ENCODE measurements around the gene CNN2. TPM values are rescaled to one million over a fixed set of nuclear protein-coding genes. Genes with fewer than 3 reads are reported as not detected.

The CNN2 gene
- total and polyA plus RNA-seq, 2 of the 13 experiments (the other 11 are each of a cell fraction or from before 2014, with no cell fraction given): 63.6 to 70.0 TPM

- TF ChIP-seq ZNF652 (CRISPR knock-in tag; IDR thresholded peaks at IDR 0.05; ENCODE audit: borderline replicate concordance, low read depth): no peak
- no peak for TF ChIP-seq EZH2 (conservative IDR thresholded peaks at IDR 0.05; ENCODE audit: low read depth, low read length)
- TF ChIP-seq NFKBIZ (CRISPR knock-in tag; IDR thresholded peaks at IDR 0.05): no peak
- TF ChIP-seq ZHX2 (IDR thresholded peaks at IDR 0.05; ENCODE audit: low read depth): peak; percentile 41; the same call in 1 of the 2 replicates
- TF ChIP-seq ZHX2 (CRISPR knock-in tag; IDR thresholded peaks at IDR 0.05; ENCODE audit: borderline replicate concordance): no peak
- TF ChIP-seq ZNF746 (CRISPR knock-in tag; IDR thresholded peaks at IDR 0.05): no peak
- no peak for TF ChIP-seq ZNF678 (CRISPR knock-in tag; IDR thresholded peaks at IDR 0.05)
- TF ChIP-seq ZNF644 (CRISPR knock-in tag; IDR thresholded peaks at IDR 0.05; ENCODE audit: low read depth): no peak
- TF ChIP-seq GABPB1 (CRISPR knock-in tag; IDR thresholded peaks at IDR 0.05): 0 out of 2 replicates have a peak, but pooled peaks have one; percentile 19
- no peak for TF ChIP-seq CERS6 (CRISPR knock-in tag; IDR thresholded peaks at IDR 0.05)
- TF ChIP-seq PPARG (CRISPR knock-in tag; conservative IDR thresholded peaks at IDR 0.05): no peak
- no peak for TF ChIP-seq PRPF4 (IDR thresholded peaks at IDR 0.05; ENCODE audit: low read depth, low read length, poor library complexity, severe bottlenecking)
- no peak for TF ChIP-seq MIER2 (CRISPR knock-in tag; IDR thresholded peaks at IDR 0.05)
- TF ChIP-seq RXRA (CRISPR knock-in tag; IDR thresholded peaks at IDR 0.05): peak; percentile 19; the same call in 1 of the 2 replicates
- no peak for TF ChIP-seq ZMAT3 (CRISPR knock-in tag; conservative IDR thresholded peaks at IDR 0.05)
- TF ChIP-seq PCBP2 (optimal IDR thresholded peaks at IDR 0.05; ENCODE audit: low read depth, low read length, poor library complexity, severe bottlenecking): no peak
- no peak for TF ChIP-seq MXD1 (CRISPR knock-in tag; IDR thresholded peaks at IDR 0.05)
- TF ChIP-seq ZNF550 (CRISPR knock-in tag; IDR thresholded peaks at IDR 0.05; ENCODE audit: borderline replicate concordance): no peak
- TF ChIP-seq ZNF496 (CRISPR knock-in tag; IDR thresholded peaks at IDR 0.05; ENCODE audit: insufficient replicate concordance): no peak
- TF ChIP-seq ZNF839 (CRISPR knock-in tag; IDR thresholded peaks at IDR 0.05; ENCODE audit: borderline replicate concordance): no peak
- TF ChIP-seq ZNF589 (CRISPR knock-in tag; conservative IDR thresholded peaks at IDR 0.05): no peak
- no peak for TF ChIP-seq SUZ12 (IDR thresholded peaks at IDR 0.05; ENCODE audit: low read depth, low read length)
- TF ChIP-seq SOX6 (IDR thresholded peaks at IDR 0.05): no peak
- TF ChIP-seq SOX6 (CRISPR knock-in tag; IDR thresholded peaks at IDR 0.05): no peak
These were observed 20.7 kb downstream of the CNN2 start (continued) for GRCh38 chr19:1046836-1047695.

Measured in HepG2 (cell line).